Activated CD8-positive, alpha-beta memory T cell treated with anti-CD3 and anti-CD28 coated beads, Interleukin-2, amount 10 ng/mL, durations not matched to agents 7 days and 5 days (primary cell): ENCODE results near the gene ARHGAP26. TPM values are rescaled to one million over a fixed set of nuclear protein-coding genes. Genes with fewer than 3 reads are reported as not detected.
A peak's percentile ranks its signal among the peaks of the same experiment; 100 is the strongest.

Experiments
- ATAC-seq: fragments of 150-1000 bp; cut with Tn5 transposase; one replicate; pipeline ENCODE4 v1.10.0; 2021; ENCODE audit warnings: moderate library complexity
- CTCF ChIA-PET: fragments of 350-600 bp; sonication (Branson Sonifier 250); formaldehyde crosslinking; loops from one replicate; lab custom pipeline; 2021; ENCODE audit warnings: antibody characterized with exemption; lab: Charles Lee
- DNase-seq: peaks from one replicate; pipeline ENCODE4 v3.0.0-alpha.2; 2020
- H3K27ac Mint-ChIP-seq: one replicate; pipeline ENCODE4 v1.8.0; 2021; ENCODE audit warnings: mild to moderate bottlenecking, mixed read lengths
- H3K27me3 Mint-ChIP-seq: one replicate; pipeline ENCODE4 v1.8.0; 2021; ENCODE audit warnings: mixed read lengths
- H3K36me3 Mint-ChIP-seq: one replicate; pipeline ENCODE4 v1.8.0; 2021; ENCODE audit warnings: mild to moderate bottlenecking, mixed read lengths
- H3K4me1 Mint-ChIP-seq: one replicate; pipeline ENCODE4 v1.8.0; 2021; ENCODE audit warnings: mixed read lengths
- H3K4me3 Mint-ChIP-seq: one replicate; pipeline ENCODE4 v1.8.0; 2021; ENCODE audit warnings: mild to moderate bottlenecking, moderate library complexity, mixed read lengths
- H3K9me3 Mint-ChIP-seq: one replicate; pipeline ENCODE4 v1.8.0; 2022; ENCODE audit warnings: low read depth, mixed read lengths
- total RNA-seq, 2 experiments: library from RNA; stranded (reverse); gene quantifications; one replicate each; pipeline ENCODE4 v1.2.3, GENCODE V29; 2021

Gene ARHGAP26
- total RNA-seq, 2 experiments from 2014 or later: 12.6 to 38.9 TPM

- CTCF ChIA-PET: interaction anchor here (0.7 to 0.9 kb wide), 2 partner anchors 32 to 33 kb away, joined by 3 read pairs; no protein-coding TSS in a partner anchor
- Mint-ChIP-seq H3K9me3 (no peaks in the 10 kb centered on the region), H3K4me3 (no peak overlapping the region), H3K27me3 (peaks cover 6% of the 10 kb centered on the region), H3K4me1 (peaks cover 28% of the 10 kb centered on the region), H3K36me3 (peaks cover 3% of the 10 kb centered on the region), H3K27ac (no peak overlapping the region)
- DNase-seq (no peak), ATAC-seq (no peak)
These were observed 63.6 kb downstream of the ARHGAP26 start for GRCh38 chr5:142833517-142834449.

DNA sequence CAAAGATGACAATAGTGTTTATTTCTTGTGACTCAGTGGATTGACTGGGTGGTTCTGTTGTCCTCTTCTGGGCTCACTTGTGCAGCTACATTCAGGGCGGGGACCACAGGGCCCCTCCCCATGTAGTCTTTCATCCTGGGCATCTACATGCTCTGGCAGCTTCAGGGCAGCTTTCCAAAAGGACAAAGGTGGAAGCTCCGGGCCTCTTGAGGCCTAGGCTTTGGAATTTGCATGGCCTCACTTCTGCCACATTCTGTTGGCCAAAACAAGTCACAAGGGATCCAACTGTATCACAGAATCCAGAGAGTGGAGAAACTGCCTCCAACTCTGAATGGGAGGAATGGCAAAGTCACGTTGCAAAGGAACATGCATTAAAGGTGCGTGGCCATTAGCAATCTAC lies 64.3 kb downstream of the ARHGAP26 start:
- H3K4me1 Mint-ChIP-seq: peaks cover 20% of the 10 kb centered on the region
- peaks cover 6% of the 10 kb centered on the region for H3K27me3 Mint-ChIP-seq
- DNase-seq (no peak), ATAC-seq (no peak)
- CTCF ChIA-PET: interaction anchor here (0.7 to 0.9 kb wide), 2 partner anchors 31 to 32 kb away, joined by 3 read pairs; no protein-coding TSS in a partner anchor
- peaks cover 3% of the 10 kb centered on the region for H3K36me3 Mint-ChIP-seq
- H3K9me3 Mint-ChIP-seq: no peaks in the 10 kb centered on the region
- H3K27ac Mint-ChIP-seq: no peak overlapping the region
- no peak overlapping the region for H3K4me3 Mint-ChIP-seq

- Mint-ChIP-seq H3K4me3 (no peak overlapping the region), H3K27me3 (peaks cover 3% of the 10 kb centered on the region), H3K9me3 (no peaks in the 10 kb centered on the region), H3K4me1 (peaks cover 18% of the 10 kb centered on the region), H3K36me3 (peaks cover 3% of the 10 kb centered on the region), H3K27ac (no peak overlapping the region)
- no peak for DNase-seq
- no peak for ATAC-seq
- CTCF ChIA-PET: interaction anchor here (1.0 to 1.1 kb wide), 2 partner anchors 10 to 65 kb away, joined by 3 read pairs; partner anchors contain the start of gene ARHGAP26
These were observed 65.4 kb downstream of the ARHGAP26 start for GRCh38 chr5:142835540-142835939.

DNA sequence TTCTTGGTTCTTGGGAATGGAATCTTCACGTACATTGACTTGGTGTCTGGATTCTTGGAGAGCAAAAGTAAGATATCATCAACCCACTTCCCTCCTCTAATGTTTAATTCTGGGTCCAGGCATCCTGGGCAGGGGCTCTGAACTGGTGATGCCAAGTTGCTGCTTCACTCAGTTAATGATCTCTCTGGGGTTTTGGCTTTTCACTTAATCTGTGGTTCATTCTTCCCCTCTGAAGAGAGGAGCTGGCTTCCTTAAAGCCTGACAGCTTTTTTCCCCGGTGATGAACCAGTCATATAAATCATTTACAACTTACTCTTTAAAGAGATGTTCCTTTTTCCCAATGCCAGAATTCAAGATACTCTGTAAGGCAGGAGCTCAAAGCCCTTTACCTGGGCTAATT lies 65.9 kb downstream of the ARHGAP26 start:
- peaks cover 3% of the 10 kb centered on the region for H3K36me3 Mint-ChIP-seq

DNA sequence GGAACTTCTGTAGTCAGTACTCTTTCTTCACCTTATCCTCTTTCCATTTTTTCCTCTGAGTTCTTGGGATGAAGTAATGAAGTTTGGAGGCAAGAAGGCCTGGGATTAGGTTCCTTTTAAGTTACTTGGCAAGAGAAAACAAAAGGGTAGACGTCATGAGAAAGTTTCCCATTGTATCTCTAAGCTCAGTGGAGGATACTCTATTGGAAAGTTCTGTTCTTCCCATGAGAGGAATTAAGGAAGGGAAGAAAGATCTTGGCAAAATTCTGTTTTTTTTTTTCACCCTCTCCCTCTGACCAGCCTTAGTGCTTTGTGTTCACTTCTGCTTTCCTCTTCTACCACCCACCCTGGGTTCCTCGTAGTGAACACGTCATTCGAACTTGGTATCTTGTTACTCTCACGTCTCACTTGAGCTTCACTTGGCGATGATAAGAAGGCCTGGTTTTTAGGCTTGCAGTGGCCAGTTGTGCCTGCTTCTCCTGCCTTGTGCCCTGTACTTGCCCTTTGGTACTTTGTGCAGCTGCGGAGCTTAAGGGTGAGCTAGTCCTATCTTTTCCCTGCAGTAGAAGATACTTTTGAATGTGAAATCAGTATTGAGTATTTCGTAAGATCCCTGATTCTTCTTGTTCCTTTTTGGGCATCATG lies 67.0 kb downstream of the ARHGAP26 start:
- H3K4me3 Mint-ChIP-seq: no peak overlapping the region
- CTCF ChIA-PET: interaction anchor here (1.1 to 1.8 kb wide), 2 partner anchors 13 to 89 kb away, joined by 4 read pairs; no protein-coding TSS in a partner anchor
- H3K27me3 Mint-ChIP-seq: peaks cover 3% of the 10 kb centered on the region

More for the DNA sequence above, 65.9 kb downstream of the ARHGAP26 start:
- ATAC-seq (no peak), DNase-seq (no peak)
- Mint-ChIP-seq H3K27ac (no peak overlapping the region), H3K4me1 (peaks cover 17% of the 10 kb centered on the region), H3K4me3 (no peak overlapping the region), H3K27me3 (peaks cover 3% of the 10 kb centered on the region), H3K9me3 (no peaks in the 10 kb centered on the region)
- CTCF ChIA-PET: interaction anchor here (1.0 to 1.1 kb wide), 2 partner anchors 10 to 65 kb away, joined by 3 read pairs; partner anchors contain the start of gene ARHGAP26

GRCh38 chr5:142838845-142839244 lies 68.7 kb downstream of the ARHGAP26 start:
- CTCF ChIA-PET: interaction anchor here (1.8 to 1.9 kb wide), 2 partner anchors 9 to 12 kb away, joined by 4 read pairs; no protein-coding TSS in a partner anchor

More for the DNA sequence above, 67.0 kb downstream of the ARHGAP26 start:
- no peak for DNase-seq
- Mint-ChIP-seq H3K9me3 (no peaks in the 10 kb centered on the region), H3K36me3 (peaks cover 3% of the 10 kb centered on the region), H3K27ac (no peak overlapping the region), H3K4me1 (peaks cover 17% of the 10 kb centered on the region)
- no peak for ATAC-seq

GRCh38 chr5:142839711-142840346 lies 69.7 kb downstream of the ARHGAP26 start:
- H3K4me1 Mint-ChIP-seq: peaks cover 21% of the 10 kb centered on the region
- H3K9me3 Mint-ChIP-seq: no peaks in the 10 kb centered on the region
- CTCF ChIA-PET: interaction anchor here (1.9 kb wide), 1 partner anchor 10 kb away, joined by 4 read pairs; no protein-coding TSS in a partner anchor
- H3K27me3 Mint-ChIP-seq: peaks cover 3% of the 10 kb centered on the region
- no peaks in the 10 kb centered on the region for H3K36me3 Mint-ChIP-seq
- H3K27ac Mint-ChIP-seq: no peak overlapping the region
- ATAC-seq: no peak
- DNase-seq: no peak
- no peak overlapping the region for H3K4me3 Mint-ChIP-seq

More at GRCh38 chr5:142838845-142839244, 68.7 kb downstream of the ARHGAP26 start:
- Mint-ChIP-seq H3K27ac (no peak overlapping the region), H3K36me3 (no peaks in the 10 kb centered on the region), H3K4me1 (peaks cover 20% of the 10 kb centered on the region), H3K9me3 (no peaks in the 10 kb centered on the region), H3K27me3 (peaks cover 3% of the 10 kb centered on the region), H3K4me3 (no peak overlapping the region)
- no peak for ATAC-seq
- DNase-seq: no peak

DNA sequence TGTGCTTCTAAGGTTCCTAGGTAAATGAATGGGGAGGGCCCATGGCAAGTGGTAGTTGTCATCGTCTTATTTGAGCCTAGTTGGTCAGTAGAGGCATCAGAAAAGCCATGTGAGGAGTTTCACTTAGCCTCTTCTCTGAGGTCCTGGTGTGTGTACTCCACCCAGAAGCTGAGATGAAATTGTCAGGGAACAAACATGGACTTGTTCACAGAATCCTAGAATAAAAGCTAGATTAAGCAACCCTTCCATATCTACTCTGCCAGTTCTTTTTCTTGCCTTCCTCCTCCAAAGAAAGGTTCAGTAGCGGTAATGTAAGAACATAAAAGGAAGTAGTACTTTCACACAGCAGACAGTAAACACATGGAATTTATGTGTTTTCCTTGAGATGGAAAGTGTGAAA lies 70.4 kb downstream of the ARHGAP26 start:
- H3K27me3 Mint-ChIP-seq: peaks cover 3% of the 10 kb centered on the region
- no peaks in the 10 kb centered on the region for H3K36me3 Mint-ChIP-seq
- no peak overlapping the region for H3K27ac Mint-ChIP-seq
- ATAC-seq (no peak), DNase-seq (no peak)
- CTCF ChIA-PET: no interaction called here
- H3K4me1 Mint-ChIP-seq: peaks cover 21% of the 10 kb centered on the region
- no peaks in the 10 kb centered on the region for H3K9me3 Mint-ChIP-seq
- no peak overlapping the region for H3K4me3 Mint-ChIP-seq

DNA sequence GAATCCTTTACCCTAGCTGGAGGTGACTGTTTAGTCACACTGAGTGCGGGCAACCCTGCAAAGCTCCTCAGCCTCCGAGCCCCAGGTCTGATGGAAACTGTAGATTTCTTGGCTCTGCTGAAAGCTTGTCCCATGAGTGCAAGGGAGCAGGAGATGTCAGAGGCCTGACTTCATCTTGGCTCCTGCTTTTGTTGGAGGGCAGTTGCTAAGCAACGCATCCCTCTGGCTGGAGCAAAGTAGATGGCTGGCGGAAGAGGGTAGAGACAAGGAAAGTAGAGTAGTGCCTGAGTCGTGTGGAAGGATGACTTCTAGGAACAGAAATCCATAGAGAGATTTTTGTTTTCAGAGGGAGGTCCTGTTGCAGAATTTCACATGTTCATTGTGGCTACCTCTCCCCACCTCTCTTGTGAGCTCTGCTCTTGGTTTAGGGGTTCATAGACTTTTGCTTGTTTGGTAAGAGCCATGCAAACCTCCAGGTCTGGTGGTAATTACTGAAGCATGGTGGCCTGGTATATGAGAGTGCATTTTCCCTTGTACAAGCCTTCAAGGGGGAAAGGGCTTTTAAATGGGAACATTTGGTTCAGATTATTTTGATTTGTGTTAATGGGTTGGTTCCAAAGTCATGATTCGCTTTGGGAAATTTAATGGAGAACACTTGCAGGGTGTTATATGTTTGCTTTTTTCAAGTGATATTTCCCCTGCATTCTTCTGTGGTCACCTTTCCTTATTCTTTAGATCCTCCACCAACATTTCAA lies 71.5 kb downstream of the ARHGAP26 start:
- no peak overlapping the region for H3K4me3 Mint-ChIP-seq
- peaks cover 2% of the 10 kb centered on the region for H3K27me3 Mint-ChIP-seq
- peaks cover 26% of the 10 kb centered on the region for H3K4me1 Mint-ChIP-seq
- CTCF ChIA-PET: no interaction called here
- no peaks in the 10 kb centered on the region for H3K36me3 Mint-ChIP-seq
- no peak for DNase-seq
- no peaks in the 10 kb centered on the region for H3K9me3 Mint-ChIP-seq
- H3K27ac Mint-ChIP-seq: no peak overlapping the region
- ATAC-seq: no peak

DNA sequence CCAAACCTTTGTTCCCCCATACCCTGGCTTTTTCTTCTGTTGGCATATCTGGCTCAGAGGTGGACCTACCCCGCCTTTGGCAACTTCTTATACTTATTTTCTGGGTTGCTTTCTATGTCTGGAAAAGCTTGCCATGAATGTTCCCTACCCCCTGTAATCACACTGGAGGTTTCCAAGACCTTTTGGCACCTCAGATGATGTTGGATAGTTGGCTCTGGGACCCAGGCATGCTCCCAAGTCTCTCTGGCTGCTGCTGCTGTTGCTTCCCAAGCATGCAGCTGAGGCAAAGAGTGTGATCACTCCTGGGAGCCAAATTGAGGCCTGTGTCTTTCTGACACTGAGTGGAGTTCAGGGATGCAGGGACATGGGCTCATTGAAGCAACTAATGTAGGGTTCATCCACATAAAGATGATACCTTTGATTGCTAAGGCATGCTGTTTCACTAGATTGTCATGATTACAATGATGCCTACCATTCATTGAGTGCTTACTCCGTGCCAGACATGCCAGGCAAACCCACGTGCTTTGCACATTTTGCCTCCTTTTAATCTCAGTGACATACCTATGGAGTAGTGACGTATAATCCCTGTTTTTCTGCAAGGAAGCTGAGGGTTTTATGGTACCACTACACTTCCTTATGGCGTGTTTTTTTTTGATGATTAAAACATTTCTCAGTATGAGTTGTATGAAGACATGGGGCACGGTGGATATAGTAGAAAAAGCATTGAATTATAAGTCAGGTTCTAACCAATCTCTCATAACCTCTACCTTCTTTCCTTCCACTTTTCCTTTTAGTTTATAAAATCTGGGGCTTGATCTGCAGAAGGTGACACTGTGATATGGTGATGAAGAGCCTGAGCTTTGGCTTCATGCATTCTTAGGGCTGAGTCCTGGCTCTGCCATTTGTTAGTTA lies 73.1 kb downstream of the ARHGAP26 start:
- Mint-ChIP-seq H3K9me3 (no peaks in the 10 kb centered on the region), H3K27me3 (no peaks in the 10 kb centered on the region), H3K27ac (no peak overlapping the region), H3K4me3 (no peak overlapping the region), H3K4me1 (peaks cover 29% of the 10 kb centered on the region), H3K36me3 (no peaks in the 10 kb centered on the region)
- DNase-seq (no peak), ATAC-seq (no peak)
- CTCF ChIA-PET: interaction anchor here (0.7 to 1.1 kb wide), 4 partner anchors 12 to 94 kb away, joined by 3 read pairs; no protein-coding TSS in a partner anchor

GRCh38 chr5:142844866-142845265 lies 74.7 kb downstream of the ARHGAP26 start:
- DNase-seq (no peak), ATAC-seq (no peak)
- H3K4me3 Mint-ChIP-seq: peak overlapping the region; percentile 9
- H3K36me3 Mint-ChIP-seq: no peaks in the 10 kb centered on the region
- H3K27me3 Mint-ChIP-seq: no peaks in the 10 kb centered on the region
- CTCF ChIA-PET: interaction anchor here (1.0 to 1.7 kb wide), 9 partner anchors 14 to 132 kb away, joined by 3 to 7 read pairs (median 3); partner anchors contain the start of gene ARHGAP26
- peak overlapping the region; percentile 79 for H3K27ac Mint-ChIP-seq
- peaks cover 33% of the 10 kb centered on the region for H3K4me1 Mint-ChIP-seq
- H3K9me3 Mint-ChIP-seq: no peaks in the 10 kb centered on the region
